HepG2 (cell line): Measurements from ENCODE around the gene PHF23. TPM values are rescaled to one million over a fixed set of nuclear protein-coding genes. Genes with fewer than 3 reads are reported as not detected.

Experiments used
- HDAC6 ChIP-seq: fragments of 200-600 bp; sonication (generic); IDR thresholded peaks from 2 replicates; pipeline ENCODE4 v1.7.0; 2017; ENCODE audit warnings: mild to moderate bottlenecking, antibody characterized with exemption, low read length, low read depth
- HOXA9 ChIP-seq: sonication (generic); formaldehyde crosslinking; IDR thresholded peaks from 2 replicates; pipeline ENCODE4 v1.8.1; 2022; ENCODE audit warnings: missing genetic modification reagents, mild to moderate bottlenecking, moderate library complexity, borderline replicate concordance
- KDM3A ChIP-seq: IDR thresholded peaks from 2 replicates; pipeline ENCODE4 v1.6.1; 2018; ENCODE audit warnings: low read depth, missing compliant biosample characterization
- KLF6 ChIP-seq: IDR thresholded peaks from 2 replicates; pipeline ENCODE4 v1.8.0; 2016; ENCODE audit warnings: missing biosample characterization, missing genetic modification reagents
- MEIS1 ChIP-seq: sonication (generic); formaldehyde crosslinking; IDR thresholded peaks from 2 replicates; pipeline ENCODE4 v1.9.0; 2021; ENCODE audit warnings: mild to moderate bottlenecking, missing genetic modification reagents, moderate library complexity, borderline replicate concordance
- PHF20 ChIP-seq: sonication (generic); formaldehyde crosslinking; IDR thresholded peaks from 2 replicates; pipeline ENCODE4 v1.5.0; 2020; ENCODE audit warnings: mild to moderate bottlenecking, missing genetic modification reagents
- SRSF1 ChIP-seq: fragments of 200-400 bp; formaldehyde crosslinking; optimal IDR thresholded peaks from 2 replicates; pipeline ENCODE3; 2017; ENCODE audit warnings: mild to moderate bottlenecking, low read depth, low read length, moderate library complexity
- TSC22D2 ChIP-seq: sonication (generic); formaldehyde crosslinking; IDR thresholded peaks from 2 replicates; pipeline ENCODE4 v1.5.1; 2020; ENCODE audit warnings: missing genetic modification reagents, mild to moderate bottlenecking, borderline replicate concordance
- XRCC5 ChIP-seq: fragments of 200-400 bp; formaldehyde crosslinking; optimal IDR thresholded peaks from 2 replicates; pipeline ENCODE3; 2017; ENCODE audit warnings: mild to moderate bottlenecking, low read length
- ZNF263 ChIP-seq: sonication (generic); formaldehyde crosslinking; IDR thresholded peaks from 2 replicates; pipeline ENCODE4 v1.4.0; 2020; ENCODE audit warnings: missing genetic modification reagents
- ZNF274 ChIP-seq: sonication (generic); formaldehyde crosslinking; IDR thresholded peaks from 2 replicates; pipeline ENCODE4 v1.5.1; 2020; ENCODE audit warnings: mild to moderate bottlenecking, missing genetic modification reagents
- polyA plus RNA-seq, 8 experiments: library from polyadenylated mRNA; depleted of rRNA in 3 of 8; stranded (reverse) in 7 of 8; unstranded in 1 of 8; fragments of >200 nt; fragmentation: Illumina TruSeq in 4 of 8; extraction: Trizol in 4 of 8; gene quantifications; 2 replicates each; pipeline versions ENCODE4 v1.2.1 to v1.2.3, GENCODE V29; 2011 to 2016; ENCODE audit warnings: low read depth in 4 of 8, missing spikeins in 1 of 8, mixed read lengths in 1 of 8; ENCODE audit not compliant: insufficient read depth in 1 of 8
- total RNA-seq, 5 experiments: library from RNA; depleted of rRNA; stranded (reverse); fragments of >200 nt; fragmentation: Illumina TruSeq; extraction: Trizol; gene quantifications; 2 replicates each; pipeline ENCODE4 v1.2.3, GENCODE V29; 2016; ENCODE audit warnings: low read depth in 1 of 5
- TF ChIP-seq, protein P1 (sequence below): sonication (generic); formaldehyde crosslinking; conservative IDR thresholded peaks from 2 replicates; pipeline ENCODE4 v1.4.0; 2020; ENCODE audit warnings: mild to moderate bottlenecking, missing genetic modification reagents, moderate library complexity
- TF ChIP-seq, protein P2 (sequence below): sonication (generic); formaldehyde crosslinking; conservative IDR thresholded peaks from 2 replicates; pipeline ENCODE4 v1.8.0; 2022; ENCODE audit warnings: mild to moderate bottlenecking, moderate library complexity, missing genetic modification reagents
- TF ChIP-seq, protein P3 (sequence below), 2 experiments: fragments of 450-650 bp in 1 of 2; sonication (generic) in 1 of 2; formaldehyde crosslinking; IDR thresholded peaks; 2 replicates each; pipeline versions ENCODE4 v1.5.0 to v1.8.0; 2020 to 2022; ENCODE audit warnings: mild to moderate bottlenecking in 1 of 2, missing genetic modification reagents in 1 of 2
- TF ChIP-seq, protein P4 (sequence below): IDR thresholded peaks from 2 replicates; pipeline ENCODE4 v1.6.1; 2016; ENCODE audit warnings: low read depth, borderline replicate concordance
- TF ChIP-seq, protein P5 (sequence below): sonication (generic); formaldehyde crosslinking; IDR thresholded peaks from 2 replicates; pipeline ENCODE4 v1.4.0; 2020; ENCODE audit warnings: mild to moderate bottlenecking, low read depth, missing genetic modification reagents

PHF23 gene
- total and polyA plus RNA-seq, 2 of the 13 experiments (the other 11 are each of a cell fraction or from before 2014, with no cell fraction given), result 27.6 to 33.2 TPM

DNA sequence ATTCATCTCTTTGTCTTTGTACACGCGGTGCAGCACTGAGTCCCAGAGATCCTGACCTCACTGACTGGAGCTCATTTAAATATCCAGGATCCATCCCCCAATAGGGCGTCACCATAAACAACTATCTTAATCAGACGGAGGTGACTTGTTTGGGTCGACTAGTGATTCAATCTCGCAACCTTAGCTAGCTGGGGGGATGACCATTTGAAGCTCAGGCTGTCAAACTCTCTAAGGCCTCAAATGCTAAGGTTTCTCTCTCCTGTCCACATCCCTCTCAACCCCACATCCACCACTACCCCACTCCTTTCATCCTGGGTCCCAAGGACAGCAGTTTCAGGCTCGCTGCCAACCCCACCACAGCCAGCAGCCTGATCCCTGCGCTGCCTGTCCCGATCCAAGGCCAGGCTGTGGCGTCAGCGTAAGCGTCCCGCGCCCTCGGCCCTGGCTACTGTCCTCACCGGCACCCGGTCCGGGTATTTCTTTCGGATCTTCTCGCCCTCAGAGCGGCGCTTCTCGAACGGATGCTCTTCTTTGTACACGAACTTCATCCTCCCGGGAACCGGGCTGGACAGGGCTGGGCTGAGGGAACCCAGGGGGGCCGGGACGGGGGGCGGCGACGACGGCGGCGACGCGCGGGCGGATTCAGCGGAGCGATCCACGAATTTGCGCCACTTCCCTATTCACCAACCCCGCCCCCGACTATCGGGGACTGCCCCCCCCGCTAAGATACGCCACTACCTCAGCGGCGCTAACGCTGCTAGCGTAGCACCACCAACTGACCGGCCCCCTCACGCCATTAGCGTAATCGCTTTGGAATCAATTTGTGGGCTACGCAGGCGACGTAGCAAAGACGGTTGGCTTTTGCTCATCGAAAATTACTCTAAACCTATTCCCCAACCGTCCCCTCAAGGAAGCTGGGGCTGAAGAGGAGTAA, 2.8 kb upstream of the PHF23 start, which contains the start of gene GABARAP (continued):
- TF ChIP-seq, protein P1, sequence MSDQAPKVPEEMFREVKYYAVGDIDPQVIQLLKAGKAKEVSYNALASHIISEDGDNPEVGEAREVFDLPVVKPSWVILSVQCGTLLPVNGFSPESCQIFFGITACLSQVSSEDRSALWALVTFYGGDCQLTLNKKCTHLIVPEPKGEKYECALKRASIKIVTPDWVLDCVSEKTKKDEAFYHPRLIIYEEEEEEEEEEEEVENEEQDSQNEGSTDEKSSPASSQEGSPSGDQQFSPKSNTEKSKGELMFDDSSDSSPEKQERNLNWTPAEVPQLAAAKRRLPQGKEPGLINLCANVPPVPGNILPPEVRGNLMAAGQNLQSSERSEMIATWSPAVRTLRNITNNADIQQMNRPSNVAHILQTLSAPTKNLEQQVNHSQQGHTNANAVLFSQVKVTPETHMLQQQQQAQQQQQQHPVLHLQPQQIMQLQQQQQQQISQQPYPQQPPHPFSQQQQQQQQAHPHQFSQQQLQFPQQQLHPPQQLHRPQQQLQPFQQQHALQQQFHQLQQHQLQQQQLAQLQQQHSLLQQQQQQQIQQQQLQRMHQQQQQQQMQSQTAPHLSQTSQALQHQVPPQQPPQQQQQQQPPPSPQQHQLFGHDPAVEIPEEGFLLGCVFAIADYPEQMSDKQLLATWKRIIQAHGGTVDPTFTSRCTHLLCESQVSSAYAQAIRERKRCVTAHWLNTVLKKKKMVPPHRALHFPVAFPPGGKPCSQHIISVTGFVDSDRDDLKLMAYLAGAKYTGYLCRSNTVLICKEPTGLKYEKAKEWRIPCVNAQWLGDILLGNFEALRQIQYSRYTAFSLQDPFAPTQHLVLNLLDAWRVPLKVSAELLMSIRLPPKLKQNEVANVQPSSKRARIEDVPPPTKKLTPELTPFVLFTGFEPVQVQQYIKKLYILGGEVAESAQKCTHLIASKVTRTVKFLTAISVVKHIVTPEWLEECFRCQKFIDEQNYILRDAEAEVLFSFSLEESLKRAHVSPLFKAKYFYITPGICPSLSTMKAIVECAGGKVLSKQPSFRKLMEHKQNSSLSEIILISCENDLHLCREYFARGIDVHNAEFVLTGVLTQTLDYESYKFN (CRISPR knock-in tag), result peak; percentile 40; the same call in 1 of the 2 replicates
- TF ChIP-seq MEIS1 (CRISPR knock-in tag) (0 out of 2 replicates have a peak, but pooled peaks have one; percentile 8), XRCC5 (peak; percentile 48), HDAC6 (no peak), KDM3A (CRISPR knock-in tag) (peak; percentile 74; the same call in 1 of the 2 replicates), ZNF274 (CRISPR knock-in tag) (peak; percentile 73; the same call in 1 of the 2 replicates), KLF6 (CRISPR knock-in tag) (peak; percentile 44; the same call in 1 of the 2 replicates), ZNF263 (no peak), TSC22D2 (CRISPR knock-in tag) (0 out of 2 replicates have a peak, but pooled peaks have one; percentile 12), HOXA9 (CRISPR knock-in tag) (peak; percentile 35; the same call in 1 of the 2 replicates), SRSF1 (peak; percentile 98), PHF20 (CRISPR knock-in tag) (no peak; the same call in none of the 2 replicates)
- TF ChIP-seq, protein P2, sequence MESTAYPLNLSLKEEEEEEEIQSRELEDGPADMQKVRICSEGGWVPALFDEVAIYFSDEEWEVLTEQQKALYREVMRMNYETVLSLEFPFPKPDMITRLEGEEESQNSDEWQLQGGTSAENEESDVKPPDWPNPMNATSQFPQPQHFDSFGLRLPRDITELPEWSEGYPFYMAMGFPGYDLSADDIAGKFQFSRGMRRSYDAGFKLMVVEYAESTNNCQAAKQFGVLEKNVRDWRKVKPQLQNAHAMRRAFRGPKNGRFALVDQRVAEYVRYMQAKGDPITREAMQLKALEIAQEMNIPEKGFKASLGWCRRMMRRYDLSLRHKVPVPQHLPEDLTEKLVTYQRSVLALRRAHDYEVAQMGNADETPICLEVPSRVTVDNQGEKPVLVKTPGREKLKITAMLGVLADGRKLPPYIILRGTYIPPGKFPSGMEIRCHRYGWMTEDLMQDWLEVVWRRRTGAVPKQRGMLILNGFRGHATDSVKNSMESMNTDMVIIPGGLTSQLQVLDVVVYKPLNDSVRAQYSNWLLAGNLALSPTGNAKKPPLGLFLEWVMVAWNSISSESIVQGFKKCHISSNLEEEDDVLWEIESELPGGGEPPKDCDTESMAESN (CRISPR knock-in tag), result peak; percentile 88
- TF ChIP-seq, protein P3, sequence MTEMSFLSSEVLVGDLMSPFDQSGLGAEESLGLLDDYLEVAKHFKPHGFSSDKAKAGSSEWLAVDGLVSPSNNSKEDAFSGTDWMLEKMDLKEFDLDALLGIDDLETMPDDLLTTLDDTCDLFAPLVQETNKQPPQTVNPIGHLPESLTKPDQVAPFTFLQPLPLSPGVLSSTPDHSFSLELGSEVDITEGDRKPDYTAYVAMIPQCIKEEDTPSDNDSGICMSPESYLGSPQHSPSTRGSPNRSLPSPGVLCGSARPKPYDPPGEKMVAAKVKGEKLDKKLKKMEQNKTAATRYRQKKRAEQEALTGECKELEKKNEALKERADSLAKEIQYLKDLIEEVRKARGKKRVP (CRISPR knock-in tag; IDR thresholded peaks at IDR 0.05), result peak in 1 of 2 experiments; percentile 16; a peak in 1 of 4 replicates
- TF ChIP-seq, protein P4, sequence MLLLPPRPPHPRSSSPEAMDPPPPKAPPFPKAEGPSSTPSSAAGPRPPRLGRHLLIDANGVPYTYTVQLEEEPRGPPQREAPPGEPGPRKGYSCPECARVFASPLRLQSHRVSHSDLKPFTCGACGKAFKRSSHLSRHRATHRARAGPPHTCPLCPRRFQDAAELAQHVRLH, result peak; percentile 32
- TF ChIP-seq, protein P5, sequence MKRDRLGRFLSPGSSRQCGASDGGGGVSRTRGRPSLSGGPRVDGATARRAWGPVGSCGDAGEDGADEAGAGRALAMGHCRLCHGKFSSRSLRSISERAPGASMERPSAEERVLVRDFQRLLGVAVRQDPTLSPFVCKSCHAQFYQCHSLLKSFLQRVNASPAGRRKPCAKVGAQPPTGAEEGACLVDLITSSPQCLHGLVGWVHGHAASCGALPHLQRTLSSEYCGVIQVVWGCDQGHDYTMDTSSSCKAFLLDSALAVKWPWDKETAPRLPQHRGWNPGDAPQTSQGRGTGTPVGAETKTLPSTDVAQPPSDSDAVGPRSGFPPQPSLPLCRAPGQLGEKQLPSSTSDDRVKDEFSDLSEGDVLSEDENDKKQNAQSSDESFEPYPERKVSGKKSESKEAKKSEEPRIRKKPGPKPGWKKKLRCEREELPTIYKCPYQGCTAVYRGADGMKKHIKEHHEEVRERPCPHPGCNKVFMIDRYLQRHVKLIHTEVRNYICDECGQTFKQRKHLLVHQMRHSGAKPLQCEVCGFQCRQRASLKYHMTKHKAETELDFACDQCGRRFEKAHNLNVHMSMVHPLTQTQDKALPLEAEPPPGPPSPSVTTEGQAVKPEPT (CRISPR knock-in tag), result 0 out of 2 replicates have a peak, but pooled peaks have one; percentile 1
